K562 (cell line): Measurements from ENCODE around the gene BMP10. TPM values are rescaled to one million over a fixed set of nuclear protein-coding genes. Genes with fewer than 3 reads are reported as not detected.

ENCODE experiments used
- ATF1 ChIP-seq, 2 experiments: fragments of 450-650 bp in 1 of 2; IDR thresholded peaks; 2 replicates each; pipeline ENCODE4 v1.6.1; 2016; ENCODE audit warnings: missing compliant biosample characterization in 1 of 2, missing genetic modification characterization in 1 of 2
- CC2D1A ChIP-seq: fragments of 450-650 bp; IDR thresholded peaks from 2 replicates; pipeline ENCODE4 v1.6.1; 2017; ENCODE audit warnings: mild to moderate bottlenecking
- ESRRB ChIP-seq: fragments of 250-450 bp; sonication (Bioruptor Pico); IDR thresholded peaks from 2 replicates; pipeline ENCODE4 v1.5.0; 2020; ENCODE audit warnings: mild to moderate bottlenecking, moderate library complexity, borderline replicate concordance
- JUNB ChIP-seq: fragments of 450-650 bp; formaldehyde crosslinking; conservative IDR thresholded peaks from 2 replicates; pipeline ENCODE4 v1.4.0; 2020; ENCODE audit warnings: mild to moderate bottlenecking
- KDM5B ChIP-seq: fragments of 200-600 bp; sonication (generic); IDR thresholded peaks from 2 replicates; pipeline ENCODE4 v1.6.1; 2012; ENCODE audit warnings: low read depth, mild to moderate bottlenecking, moderate library complexity, low read length, control low read depth, inconsistent platforms; ENCODE audit not compliant: insufficient replicate concordance
- KLF13 ChIP-seq: fragments of 450-650 bp; IDR thresholded peaks from 2 replicates; pipeline ENCODE4 v1.6.1; 2016; ENCODE audit warnings: missing genetic modification characterization, low read depth, mild to moderate bottlenecking, missing compliant biosample characterization, moderate library complexity, borderline replicate concordance
- MECOM ChIP-seq: fragments of 250-450 bp; sonication (Bioruptor Pico); IDR thresholded peaks from 2 replicates; pipeline ENCODE4 v1.8.0; 2022; ENCODE audit warnings: inconsistent platforms
- MNT ChIP-seq, 2 experiments: fragments of 450-650 bp; conservative IDR thresholded peaks; 2 replicates each; pipeline ENCODE4 v1.6.1; 2017; ENCODE audit warnings: mild to moderate bottlenecking in 2 of 2, moderate library complexity in 2 of 2
- NCOA6 ChIP-seq: fragments of 450-650 bp; IDR thresholded peaks from 2 replicates; pipeline ENCODE4 v1.6.1; 2017; ENCODE audit warnings: mild to moderate bottlenecking
- NCOR1 ChIP-seq: fragments of 450-650 bp; IDR thresholded peaks from 2 replicates; pipeline ENCODE4 v1.6.1; 2016; ENCODE audit warnings: mild to moderate bottlenecking, moderate library complexity
- NR1H2 ChIP-seq: sonication (generic); formaldehyde crosslinking; IDR thresholded peaks from 2 replicates; pipeline ENCODE4 v1.4.0; 2020; ENCODE audit warnings: mild to moderate bottlenecking, missing genetic modification reagents
- NR2C1 ChIP-seq, 2 experiments: fragments of 450-650 bp; IDR thresholded peaks; 2 replicates each; pipeline ENCODE4 v1.6.1; 2017; ENCODE audit warnings: mild to moderate bottlenecking in 2 of 2, antibody characterized with exemption in 1 of 2, inconsistent platforms in 1 of 2, missing compliant biosample characterization in 1 of 2, missing genetic modification characterization in 1 of 2
- PHF8 ChIP-seq: fragments of 200-600 bp; sonication (generic); IDR thresholded peaks from 2 replicates; pipeline ENCODE4 v1.6.1; 2012; ENCODE audit warnings: mixed run types, mild to moderate bottlenecking, inconsistent platforms, low read length, moderate library complexity, borderline replicate concordance
- SMARCA5 ChIP-seq: fragments of 450-650 bp; IDR thresholded peaks from 2 replicates; pipeline ENCODE4 v1.6.1; 2016
- TAF15 ChIP-seq: fragments of 200-400 bp; formaldehyde crosslinking; IDR thresholded peaks from 2 replicates; pipeline ENCODE4 v1.6.1; 2017; ENCODE audit warnings: mild to moderate bottlenecking, low read depth, low read length, moderate library complexity
- TCFL5 ChIP-seq: fragments of 250-450 bp; sonication (Bioruptor Pico); conservative IDR thresholded peaks from 2 replicates; pipeline ENCODE4 v1.6.1; 2021; ENCODE audit warnings: mild to moderate bottlenecking, moderate library complexity, matching md5 sums
- TEAD4 ChIP-seq, 2 experiments: sonication (generic) in 1 of 2; formaldehyde crosslinking in 1 of 2; IDR thresholded peaks; 2 replicates each; pipeline versions ENCODE4 v1.6.1 to v1.8.0; 2012 to 2022; ENCODE audit warnings: borderline replicate concordance in 1 of 2, inconsistent platforms in 1 of 2, low read length in 1 of 2, mild to moderate bottlenecking in 1 of 2, missing genetic modification reagents in 1 of 2
- TRIM24 ChIP-seq, 2 experiments: fragments of 450-650 bp; IDR thresholded peaks; 2 replicates each; pipeline ENCODE4 v1.6.1; 2016
- TSC22D4 ChIP-seq: fragments of 450-650 bp; IDR thresholded peaks from 2 replicates; pipeline ENCODE4 v1.6.1; 2016; ENCODE audit warnings: missing genetic modification characterization, missing biosample characterization, control low read depth
- ZNF143 ChIP-seq: sonication (generic); formaldehyde crosslinking; IDR thresholded peaks from 2 replicates; pipeline ENCODE4 v1.9.0; 2022; ENCODE audit warnings: mild to moderate bottlenecking, missing genetic modification reagents
- ZNF436 ChIP-seq: fragments of 250-450, 450-650 bp; sonication (Bioruptor Pico); formaldehyde crosslinking; IDR thresholded peaks from 2 replicates; pipeline ENCODE4 v1.7.0; 2020; ENCODE audit warnings: mild to moderate bottlenecking
- ZNF583 ChIP-seq: fragments of 250-450 bp; sonication (Bioruptor Pico); IDR thresholded peaks from 2 replicates; pipeline ENCODE4 v1.4.0; 2020
- ZNF707 ChIP-seq: fragments of 250-450 bp; sonication (Bioruptor Pico); conservative IDR thresholded peaks from 2 replicates; pipeline ENCODE4 v1.8.0; 2022; ENCODE audit warnings: inconsistent platforms, mild to moderate bottlenecking, moderate library complexity
- polyA plus RNA-seq, 8 experiments: library from polyadenylated mRNA; depleted of rRNA in 4 of 8; stranded (reverse) in 5 of 8; unstranded in 3 of 8; fragments of >200 nt; fragmentation: Nextera tagmentation in 2 of 8; fragmentation: Illumina TruSeq in 1 of 8; extraction: Ambion mirVana in 2 of 8; extraction: Trizol in 1 of 8; gene quantifications; 2 replicates each; pipeline versions ENCODE4 v1.2.1 to v1.2.3, GENCODE V29; 2011 to 2014; ENCODE audit warnings: inconsistent platforms in 1 of 8, missing spikeins in 1 of 8
- total RNA-seq, 7 experiments: library from RNA; depleted of rRNA in 6 of 7; stranded (reverse); fragments of >200 nt in 6 of 7; fragmentation: Illumina TruSeq in 2 of 7; extraction: Trizol in 2 of 7; gene quantifications; 2 replicates each; pipeline versions ENCODE4 v1.2.1 to v1.2.3, GENCODE V29; 2011 to 2021; ENCODE audit warnings: low replicate concordance in 1 of 7
- TF ChIP-seq, protein P1 (sequence below): fragments of 450-650 bp; IDR thresholded peaks from 2 replicates; pipeline ENCODE4 v1.6.1; 2018; ENCODE audit warnings: mild to moderate bottlenecking, low read depth; ENCODE audit not compliant: partially characterized antibody
- TF ChIP-seq, protein P2 (sequence below): IDR thresholded peaks from 2 replicates; pipeline ENCODE4 v1.6.1; 2011; ENCODE audit not compliant: insufficient read length; ENCODE audit errors: extremely low read depth
- TF ChIP-seq, protein P3 (sequence below): fragments of 450-650 bp; IDR thresholded peaks from 2 replicates; pipeline ENCODE4 v1.6.1; 2016

The BMP10 gene
- total and polyA plus RNA-seq, 9 of the 15 experiments (the other 6 are each of a cell fraction or from before 2014, with no cell fraction given) = 0.11 to 0.91 (median 0.43) TPM

- TF ChIP-seq NCOA6 (no peak), ATF1 (CRISPR knock-in tag; IDR thresholded peaks at IDR 0.05) (no peak), ATF1 (tag; IDR thresholded peaks at IDR 0.05) (peak; percentile 67; the same call in 1 of the 2 replicates), TSC22D4 (tag) (no peak), PHF8 (no peak), TEAD4 (IDR thresholded peaks at IDR 0.05; ENCODE audit: low read length) (peak; percentile 92), TEAD4 (CRISPR knock-in tag; IDR thresholded peaks at IDR 0.05; ENCODE audit: borderline replicate concordance) (no peak), TCFL5 (CRISPR knock-in tag) (no peak), ZNF143 (no peak), NR2C1 (IDR thresholded peaks at IDR 0.05) (no peak), NR2C1 (tag; IDR thresholded peaks at IDR 0.05) (peak; percentile 36; the same call in 1 of the 2 replicates), TAF15 (no peak), SMARCA5 (no peak), KLF13 (no peak), ZNF583 (no peak), CC2D1A (peak; percentile 55; the same call in 1 of the 2 replicates), NCOR1 (peak; percentile 71), MECOM (CRISPR knock-in tag) (no peak), TRIM24 (IDR thresholded peaks at IDR 0.05) (peak; percentile 66 to 80), ZNF436 (CRISPR knock-in tag) (no peak), MNT (conservative IDR thresholded peaks at IDR 0.05) (peak in 1 of 2 experiments; percentile 49; a peak in 2 of 4 replicates), KDM5B (no peak), JUNB (CRISPR knock-in tag) (no peak), NR1H2 (CRISPR knock-in tag) (no peak), ZNF707 (CRISPR knock-in tag) (no peak), ESRRB (CRISPR knock-in tag) (no peak)
- TF ChIP-seq, protein P1, sequence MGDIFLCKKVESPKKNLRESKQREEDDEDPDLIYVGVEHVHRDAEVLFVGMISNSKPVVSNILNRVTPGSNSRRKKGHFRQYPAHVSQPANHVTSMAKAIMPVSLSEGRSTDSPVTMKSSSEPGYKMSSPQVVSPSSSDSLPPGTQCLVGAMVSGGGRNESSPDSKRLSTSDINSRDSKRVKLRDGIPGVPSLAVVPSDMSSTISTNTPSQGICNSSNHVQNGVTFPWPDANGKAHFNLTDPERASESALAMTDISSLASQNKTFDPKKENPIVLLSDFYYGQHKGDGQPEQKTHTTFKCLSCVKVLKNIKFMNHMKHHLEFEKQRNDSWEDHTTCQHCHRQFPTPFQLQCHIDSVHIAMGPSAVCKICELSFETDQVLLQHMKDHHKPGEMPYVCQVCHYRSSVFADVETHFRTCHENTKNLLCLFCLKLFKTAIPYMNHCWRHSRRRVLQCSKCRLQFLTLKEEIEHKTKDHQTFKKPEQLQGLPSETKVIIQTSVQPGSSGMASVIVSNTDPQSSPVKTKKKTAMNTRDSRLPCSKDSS = no peak
- TF ChIP-seq, protein P2, sequence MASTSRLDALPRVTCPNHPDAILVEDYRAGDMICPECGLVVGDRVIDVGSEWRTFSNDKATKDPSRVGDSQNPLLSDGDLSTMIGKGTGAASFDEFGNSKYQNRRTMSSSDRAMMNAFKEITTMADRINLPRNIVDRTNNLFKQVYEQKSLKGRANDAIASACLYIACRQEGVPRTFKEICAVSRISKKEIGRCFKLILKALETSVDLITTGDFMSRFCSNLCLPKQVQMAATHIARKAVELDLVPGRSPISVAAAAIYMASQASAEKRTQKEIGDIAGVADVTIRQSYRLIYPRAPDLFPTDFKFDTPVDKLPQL = no peak
- TF ChIP-seq, protein P3, sequence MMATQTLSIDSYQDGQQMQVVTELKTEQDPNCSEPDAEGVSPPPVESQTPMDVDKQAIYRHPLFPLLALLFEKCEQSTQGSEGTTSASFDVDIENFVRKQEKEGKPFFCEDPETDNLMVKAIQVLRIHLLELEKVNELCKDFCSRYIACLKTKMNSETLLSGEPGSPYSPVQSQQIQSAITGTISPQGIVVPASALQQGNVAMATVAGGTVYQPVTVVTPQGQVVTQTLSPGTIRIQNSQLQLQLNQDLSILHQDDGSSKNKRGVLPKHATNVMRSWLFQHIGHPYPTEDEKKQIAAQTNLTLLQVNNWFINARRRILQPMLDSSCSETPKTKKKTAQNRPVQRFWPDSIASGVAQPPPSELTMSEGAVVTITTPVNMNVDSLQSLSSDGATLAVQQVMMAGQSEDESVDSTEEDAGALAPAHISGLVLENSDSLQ = no peak
Observed at GRCh38 chr2:68849579-68850030, 21.6 kb downstream of the BMP10 start (continued).
